Keratinocyte (primary cell): Measurements from ENCODE around the gene PFKM.

Experiments
- EZH2 ChIP-seq: IDR thresholded peaks from one replicate; pipeline ENCODE4 v1.6.1; 2012; ENCODE audit warnings: inconsistent platforms, mild to moderate bottlenecking, low read length, moderate library complexity
- TF ChIP-seq, protein P1 (sequence below), 3 experiments: IDR thresholded peaks in 1 of 3; conservative IDR thresholded peaks in 1 of 3; optimal IDR thresholded peaks in 1 of 3; 2 replicates in 2 of 3; 3 replicates in 1 of 3; pipeline versions ENCODE3 to v1.5.1; 2011; ENCODE audit warnings: low read length in 3 of 3, mild to moderate bottlenecking in 3 of 3, moderate library complexity in 2 of 3, control low read depth in 1 of 3, inconsistent platforms in 1 of 3; ENCODE audit not compliant: insufficient read depth in 2 of 3; ENCODE audit errors: extremely low read depth in 1 of 3

DNA sequence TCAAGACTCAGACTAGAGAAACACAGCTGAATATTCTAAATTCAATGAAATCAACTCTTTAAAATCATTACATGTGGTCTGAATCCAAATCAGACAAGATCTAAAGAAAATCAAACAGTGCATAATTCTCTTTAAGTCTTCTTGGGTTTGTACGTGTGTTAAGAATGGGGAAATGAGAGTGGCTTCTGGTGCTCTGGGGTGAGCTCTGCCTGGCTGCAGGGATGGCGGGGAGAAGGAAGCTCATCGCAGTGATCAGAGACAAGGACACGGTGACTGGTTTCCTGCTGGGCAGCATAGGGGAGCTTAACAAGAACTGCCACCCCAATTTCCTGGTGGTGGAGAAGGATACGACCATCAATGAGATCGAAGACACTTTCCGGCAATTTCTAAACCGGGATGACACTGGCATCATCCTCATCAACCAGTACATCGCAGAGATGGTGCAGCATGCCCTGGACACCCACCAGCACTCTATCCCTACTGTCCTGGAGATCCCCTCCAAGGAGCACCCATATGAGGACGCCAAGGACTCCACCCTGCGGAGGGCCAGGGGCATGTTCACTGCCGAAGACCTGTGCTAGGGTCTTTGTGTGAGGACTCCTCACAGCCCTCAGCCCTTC, 34.2 kb upstream of the PFKM start:
- TF ChIP-seq, protein P1, sequence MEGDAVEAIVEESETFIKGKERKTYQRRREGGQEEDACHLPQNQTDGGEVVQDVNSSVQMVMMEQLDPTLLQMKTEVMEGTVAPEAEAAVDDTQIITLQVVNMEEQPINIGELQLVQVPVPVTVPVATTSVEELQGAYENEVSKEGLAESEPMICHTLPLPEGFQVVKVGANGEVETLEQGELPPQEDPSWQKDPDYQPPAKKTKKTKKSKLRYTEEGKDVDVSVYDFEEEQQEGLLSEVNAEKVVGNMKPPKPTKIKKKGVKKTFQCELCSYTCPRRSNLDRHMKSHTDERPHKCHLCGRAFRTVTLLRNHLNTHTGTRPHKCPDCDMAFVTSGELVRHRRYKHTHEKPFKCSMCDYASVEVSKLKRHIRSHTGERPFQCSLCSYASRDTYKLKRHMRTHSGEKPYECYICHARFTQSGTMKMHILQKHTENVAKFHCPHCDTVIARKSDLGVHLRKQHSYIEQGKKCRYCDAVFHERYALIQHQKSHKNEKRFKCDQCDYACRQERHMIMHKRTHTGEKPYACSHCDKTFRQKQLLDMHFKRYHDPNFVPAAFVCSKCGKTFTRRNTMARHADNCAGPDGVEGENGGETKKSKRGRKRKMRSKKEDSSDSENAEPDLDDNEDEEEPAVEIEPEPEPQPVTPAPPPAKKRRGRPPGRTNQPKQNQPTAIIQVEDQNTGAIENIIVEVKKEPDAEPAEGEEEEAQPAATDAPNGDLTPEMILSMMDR (optimal IDR thresholded peaks at IDR 0.05 in 1 of 3, IDR thresholded peaks at IDR 0.05 in 1 of 3, conservative IDR thresholded peaks at IDR 0.05 in 1 of 3; ENCODE audit: extremely low read depth in 1 of 3, insufficient read depth in 2 of 3, low read length in 3 of 3): no peak
- no peak for TF ChIP-seq EZH2
